Hepatocyte (in vitro differentiated cells): ENCODE measurements around the gene EIF3A.

Source experiments
- CTCF ChIP-seq: fragments of 200-600 bp; sonication (generic); IDR thresholded peaks from 2 replicates; pipeline ENCODE4 v1.5.1; 2016; ENCODE audit warnings: antibody characterized with exemption, mild to moderate bottlenecking; ENCODE audit not compliant: poor library complexity
- EZH2 ChIP-seq: fragments of 200-600 bp; sonication (generic); IDR thresholded peaks from 2 replicates; pipeline ENCODE4 v1.6.1; 2016; ENCODE audit warnings: antibody characterized with exemption, mild to moderate bottlenecking, borderline replicate concordance

- TF ChIP-seq CTCF (no peak), EZH2 (no peak)
Measured at GRCh38 chr10:119003572-119004289, 76.9 kb downstream of the EIF3A start.
